K562 (cell line): ENCODE measurements around the gene SAMD11. TPM values are rescaled to one million over a fixed set of nuclear protein-coding genes. Genes with fewer than 3 reads are reported as not detected.

Experiments used
- C11orf30 ChIP-seq: fragments of 450-650 bp; IDR thresholded peaks from 2 replicates; pipeline ENCODE4 v1.6.1; 2016; ENCODE audit warnings: low read depth, mild to moderate bottlenecking
- CXXC5 ChIP-seq: fragments of 250-450 bp; sonication (Bioruptor Pico); IDR thresholded peaks from 2 replicates; pipeline ENCODE4 v1.8.0; 2022; ENCODE audit warnings: inconsistent platforms, mild to moderate bottlenecking, moderate library complexity
- ETV5 ChIP-seq: sonication (generic); formaldehyde crosslinking; IDR thresholded peaks from 2 replicates; pipeline ENCODE4 v1.4.0; 2020; ENCODE audit warnings: low read depth, mild to moderate bottlenecking, missing genetic modification reagents
- HMG20B ChIP-seq: fragments of 250-450 bp; sonication (Bioruptor Pico); IDR thresholded peaks from 2 replicates; pipeline ENCODE4 v1.5.0; 2021; ENCODE audit warnings: mild to moderate bottlenecking
- HNRNPK ChIP-seq: fragments of 200-400 bp; formaldehyde crosslinking; IDR thresholded peaks from one replicate; pipeline ENCODE4 v1.6.1; 2018; ENCODE audit warnings: mild to moderate bottlenecking, low read depth, low read length; ENCODE audit not compliant: poor library complexity, severe bottlenecking
- NCOA6 ChIP-seq: fragments of 450-650 bp; IDR thresholded peaks from 2 replicates; pipeline ENCODE4 v1.6.1; 2017; ENCODE audit warnings: mild to moderate bottlenecking
- NFXL1 ChIP-seq: fragments of 450-650 bp; formaldehyde crosslinking; IDR thresholded peaks from 2 replicates; pipeline ENCODE4 v1.4.0; 2021; ENCODE audit warnings: mild to moderate bottlenecking
- RAD21 ChIP-seq, 2 experiments: fragments of 250-450 bp in 1 of 2; fragments of 450-650 bp in 1 of 2; sonication (Bioruptor Pico) in 1 of 2; formaldehyde crosslinking in 1 of 2; IDR thresholded peaks in 1 of 2; conservative IDR thresholded peaks in 1 of 2; 2 replicates each; pipeline versions ENCODE4 v1.4.0 to v1.8.0; 2020 to 2022; ENCODE audit warnings: mild to moderate bottlenecking in 2 of 2, moderate library complexity in 1 of 2
- RBM15 ChIP-seq: fragments of 200-400 bp; formaldehyde crosslinking; IDR thresholded peaks from 2 replicates; pipeline ENCODE4 v1.6.1; 2018; ENCODE audit warnings: mild to moderate bottlenecking, low read length, moderate library complexity; ENCODE audit not compliant: insufficient read depth
- RNF2 ChIP-seq: sonication (generic); IDR thresholded peaks from 2 replicates; pipeline ENCODE4 v1.6.1; 2016
- SREBF1 ChIP-seq: fragments of 150-350 bp; IDR thresholded peaks from 2 replicates; pipeline ENCODE4 v1.6.1; 2014; ENCODE audit warnings: antibody characterized with exemption, low read depth, low read length, borderline replicate concordance
- ZNF324 ChIP-seq: fragments of 250-450 bp; sonication (Bioruptor Pico); IDR thresholded peaks from 2 replicates; pipeline ENCODE4 v1.4.0; 2020; ENCODE audit warnings: mild to moderate bottlenecking
- ZNF347 ChIP-seq: fragments of 450-650 bp; formaldehyde crosslinking; IDR thresholded peaks from 2 replicates; pipeline ENCODE4 v1.4.0; 2020; ENCODE audit warnings: low read depth, mild to moderate bottlenecking, moderate library complexity
- polyA plus RNA-seq, 8 experiments: library from polyadenylated mRNA; depleted of rRNA in 4 of 8; stranded (reverse) in 5 of 8; unstranded in 3 of 8; fragments of >200 nt; fragmentation: Nextera tagmentation in 2 of 8; fragmentation: Illumina TruSeq in 1 of 8; extraction: Ambion mirVana in 2 of 8; extraction: Trizol in 1 of 8; gene quantifications; 2 replicates each; pipeline versions ENCODE4 v1.2.1 to v1.2.3, GENCODE V29; 2011 to 2014; ENCODE audit warnings: inconsistent platforms in 1 of 8, missing spikeins in 1 of 8
- total RNA-seq, 7 experiments: library from RNA; depleted of rRNA in 6 of 7; stranded (reverse); fragments of >200 nt in 6 of 7; fragmentation: Illumina TruSeq in 2 of 7; extraction: Trizol in 2 of 7; gene quantifications; 2 replicates each; pipeline versions ENCODE4 v1.2.1 to v1.2.3, GENCODE V29; 2011 to 2021; ENCODE audit warnings: low replicate concordance in 1 of 7
- TF ChIP-seq, protein P1 (sequence below), 2 experiments: IDR thresholded peaks; 2 replicates each; pipeline ENCODE4 v1.6.1; 2012; ENCODE audit warnings: improper control_type of control experiment in 2 of 2, low read depth in 2 of 2, low read length in 2 of 2, borderline replicate concordance in 1 of 2
- TF ChIP-seq, protein P2 (sequence below): fragments of 150-350 bp; IDR thresholded peaks from 2 replicates; pipeline ENCODE4 v1.6.1; 2014; ENCODE audit warnings: low read depth, mild to moderate bottlenecking, low read length, borderline replicate concordance
- TF ChIP-seq, protein P3 (sequence below): fragments of 450-650 bp; formaldehyde crosslinking; conservative IDR thresholded peaks from 2 replicates; pipeline ENCODE4 v1.4.0; 2022; ENCODE audit warnings: mild to moderate bottlenecking, missing genetic modification characterization
- TF ChIP-seq, protein P4 (sequence below): fragments of 200-800 bp; sonication (Bioruptor generic); IDR thresholded peaks from 2 replicates; pipeline ENCODE4 v1.6.1; 2017; ENCODE audit warnings: missing genetic modification characterization, missing compliant biosample characterization

SAMD11 gene
- total and polyA plus RNA-seq, 9 of the 15 experiments (the other 6 are each of a cell fraction or from before 2014, with no cell fraction given): 0.07 to 0.82 (median 0.11) TPM; not detected in 2

DNA sequence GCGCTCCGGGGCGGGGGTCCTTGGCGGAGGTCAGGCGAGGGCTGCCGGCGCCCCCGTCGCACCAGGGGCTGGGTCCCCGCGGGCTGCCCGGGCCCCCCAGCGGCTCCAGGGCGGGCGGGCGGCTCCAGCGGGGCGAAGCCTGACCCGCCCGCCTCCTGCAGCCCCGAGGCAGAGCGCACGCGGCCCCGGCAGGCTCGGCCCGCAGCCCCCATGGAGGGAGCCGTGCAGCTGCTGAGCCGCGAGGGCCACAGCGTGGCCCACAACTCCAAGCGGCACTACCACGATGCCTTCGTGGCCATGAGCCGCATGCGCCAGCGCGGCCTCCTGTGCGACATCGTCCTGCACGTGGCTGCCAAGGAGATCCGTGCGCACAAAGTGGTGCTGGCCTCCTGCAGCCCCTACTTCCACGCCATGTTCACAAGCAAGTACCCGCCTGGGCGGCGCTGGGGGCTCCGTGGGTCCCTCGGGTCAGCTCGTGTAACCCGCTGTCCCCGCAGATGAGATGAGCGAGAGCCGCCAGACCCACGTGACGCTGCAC, 37.5 kb downstream of the SAMD11 start (continued):
- TF ChIP-seq ZNF347 (no peak), RBM15 (no peak), C11orf30 (no peak), ETV5 (CRISPR knock-in tag) (no peak), HMG20B (CRISPR knock-in tag) (no peak), NFXL1 (no peak), ZNF324 (CRISPR knock-in tag) (no peak), NCOA6 (no peak), RAD21 (CRISPR knock-in tag; conservative IDR thresholded peaks at IDR 0.05 in 1 of 2, IDR thresholded peaks at IDR 0.05 in 1 of 2) (no peak), HNRNPK (no peak), RNF2 (peak; percentile 57; the same call in 1 of the 2 replicates), CXXC5 (CRISPR knock-in tag) (peak; percentile 10; the same call in 1 of the 2 replicates), SREBF1 (no peak)
- TF ChIP-seq, protein P1, sequence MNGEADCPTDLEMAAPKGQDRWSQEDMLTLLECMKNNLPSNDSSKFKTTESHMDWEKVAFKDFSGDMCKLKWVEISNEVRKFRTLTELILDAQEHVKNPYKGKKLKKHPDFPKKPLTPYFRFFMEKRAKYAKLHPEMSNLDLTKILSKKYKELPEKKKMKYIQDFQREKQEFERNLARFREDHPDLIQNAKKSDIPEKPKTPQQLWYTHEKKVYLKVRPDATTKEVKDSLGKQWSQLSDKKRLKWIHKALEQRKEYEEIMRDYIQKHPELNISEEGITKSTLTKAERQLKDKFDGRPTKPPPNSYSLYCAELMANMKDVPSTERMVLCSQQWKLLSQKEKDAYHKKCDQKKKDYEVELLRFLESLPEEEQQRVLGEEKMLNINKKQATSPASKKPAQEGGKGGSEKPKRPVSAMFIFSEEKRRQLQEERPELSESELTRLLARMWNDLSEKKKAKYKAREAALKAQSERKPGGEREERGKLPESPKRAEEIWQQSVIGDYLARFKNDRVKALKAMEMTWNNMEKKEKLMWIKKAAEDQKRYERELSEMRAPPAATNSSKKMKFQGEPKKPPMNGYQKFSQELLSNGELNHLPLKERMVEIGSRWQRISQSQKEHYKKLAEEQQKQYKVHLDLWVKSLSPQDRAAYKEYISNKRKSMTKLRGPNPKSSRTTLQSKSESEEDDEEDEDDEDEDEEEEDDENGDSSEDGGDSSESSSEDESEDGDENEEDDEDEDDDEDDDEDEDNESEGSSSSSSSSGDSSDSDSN (IDR thresholded peaks at IDR 0.05; ENCODE audit: borderline replicate concordance in 1 of 2, low read depth in 2 of 2, low read length in 2 of 2): no peak; a peak in 1 of 4 replicates
- TF ChIP-seq, protein P2, sequence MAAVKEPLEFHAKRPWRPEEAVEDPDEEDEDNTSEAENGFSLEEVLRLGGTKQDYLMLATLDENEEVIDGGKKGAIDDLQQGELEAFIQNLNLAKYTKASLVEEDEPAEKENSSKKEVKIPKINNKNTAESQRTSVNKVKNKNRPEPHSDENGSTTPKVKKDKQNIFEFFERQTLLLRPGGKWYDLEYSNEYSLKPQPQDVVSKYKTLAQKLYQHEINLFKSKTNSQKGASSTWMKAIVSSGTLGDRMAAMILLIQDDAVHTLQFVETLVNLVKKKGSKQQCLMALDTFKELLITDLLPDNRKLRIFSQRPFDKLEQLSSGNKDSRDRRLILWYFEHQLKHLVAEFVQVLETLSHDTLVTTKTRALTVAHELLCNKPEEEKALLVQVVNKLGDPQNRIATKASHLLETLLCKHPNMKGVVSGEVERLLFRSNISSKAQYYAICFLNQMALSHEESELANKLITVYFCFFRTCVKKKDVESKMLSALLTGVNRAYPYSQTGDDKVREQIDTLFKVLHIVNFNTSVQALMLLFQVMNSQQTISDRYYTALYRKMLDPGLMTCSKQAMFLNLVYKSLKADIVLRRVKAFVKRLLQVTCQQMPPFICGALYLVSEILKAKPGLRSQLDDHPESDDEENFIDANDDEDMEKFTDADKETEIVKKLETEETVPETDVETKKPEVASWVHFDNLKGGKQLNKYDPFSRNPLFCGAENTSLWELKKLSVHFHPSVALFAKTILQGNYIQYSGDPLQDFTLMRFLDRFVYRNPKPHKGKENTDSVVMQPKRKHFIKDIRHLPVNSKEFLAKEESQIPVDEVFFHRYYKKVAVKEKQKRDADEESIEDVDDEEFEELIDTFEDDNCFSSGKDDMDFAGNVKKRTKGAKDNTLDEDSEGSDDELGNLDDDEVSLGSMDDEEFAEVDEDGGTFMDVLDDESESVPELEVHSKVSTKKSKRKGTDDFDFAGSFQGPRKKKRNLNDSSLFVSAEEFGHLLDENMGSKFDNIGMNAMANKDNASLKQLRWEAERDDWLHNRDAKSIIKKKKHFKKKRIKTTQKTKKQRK: no peak
- TF ChIP-seq, protein P3, sequence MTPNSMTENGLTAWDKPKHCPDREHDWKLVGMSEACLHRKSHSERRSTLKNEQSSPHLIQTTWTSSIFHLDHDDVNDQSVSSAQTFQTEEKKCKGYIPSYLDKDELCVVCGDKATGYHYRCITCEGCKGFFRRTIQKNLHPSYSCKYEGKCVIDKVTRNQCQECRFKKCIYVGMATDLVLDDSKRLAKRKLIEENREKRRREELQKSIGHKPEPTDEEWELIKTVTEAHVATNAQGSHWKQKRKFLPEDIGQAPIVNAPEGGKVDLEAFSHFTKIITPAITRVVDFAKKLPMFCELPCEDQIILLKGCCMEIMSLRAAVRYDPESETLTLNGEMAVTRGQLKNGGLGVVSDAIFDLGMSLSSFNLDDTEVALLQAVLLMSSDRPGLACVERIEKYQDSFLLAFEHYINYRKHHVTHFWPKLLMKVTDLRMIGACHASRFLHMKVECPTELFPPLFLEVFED (CRISPR knock-in tag): no peak
- TF ChIP-seq, protein P4, sequence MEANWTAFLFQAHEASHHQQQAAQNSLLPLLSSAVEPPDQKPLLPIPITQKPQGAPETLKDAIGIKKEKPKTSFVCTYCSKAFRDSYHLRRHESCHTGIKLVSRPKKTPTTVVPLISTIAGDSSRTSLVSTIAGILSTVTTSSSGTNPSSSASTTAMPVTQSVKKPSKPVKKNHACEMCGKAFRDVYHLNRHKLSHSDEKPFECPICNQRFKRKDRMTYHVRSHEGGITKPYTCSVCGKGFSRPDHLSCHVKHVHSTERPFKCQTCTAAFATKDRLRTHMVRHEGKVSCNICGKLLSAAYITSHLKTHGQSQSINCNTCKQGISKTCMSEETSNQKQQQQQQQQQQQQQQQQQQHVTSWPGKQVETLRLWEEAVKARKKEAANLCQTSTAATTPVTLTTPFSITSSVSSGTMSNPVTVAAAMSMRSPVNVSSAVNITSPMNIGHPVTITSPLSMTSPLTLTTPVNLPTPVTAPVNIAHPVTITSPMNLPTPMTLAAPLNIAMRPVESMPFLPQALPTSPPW (CRISPR knock-in tag): no peak
